HepG2 (cell line): ENCODE data around the gene MDM4. TPM values are rescaled to one million over a fixed set of nuclear protein-coding genes. Genes with fewer than 3 reads are reported as not detected.

Experiments used
- ATAC-seq: fragments of 200-7000 bp; cut with Tn5 transposase; 3 replicates; pipeline ENCODE4 v1.9.1; 2020; ENCODE audit warnings: mild to moderate bottlenecking, moderate library complexity
- BruUV-seq: library from RNA; stranded (reverse); fragments of 400-500 nt; replicated peaks from 2 replicates; lab custom pipeline; 2021; lab: Mats Ljungman, UMichigan
- CTCF ChIA-PET: fragments of 300-600 bp; formaldehyde crosslinking; extraction: SDS; loops from one replicate; lab custom pipeline; 2021; ENCODE audit warnings: low total read pairs, inconsistent platforms, low intra/inter-chr PET ratio; lab: Yijun Ruan, JAX
- POLR2A ChIA-PET: fragments of 350-600 bp; sonication (Branson Sonifier 250); formaldehyde crosslinking; loops from one replicate; lab custom pipeline; 2020; ENCODE audit warnings: antibody characterized with exemption, inconsistent platforms; lab: Yijun Ruan, JAX
- DNase-seq: peaks from one replicate; pipeline ENCODE4 v3.0.0-alpha.2; 2015; ENCODE audit warnings: low spot score
- FAIRE-seq: peaks from 3 replicates; lab custom pipeline; 2011; peaks lifted over from hg19 to GRCh38; lab: Jason Lieb, UNC
- H2AFZ ChIP-seq: one replicate; pipeline ENCODE4 v1.6.1; 2011; ENCODE audit warnings: low read length, inconsistent platforms
- H3K27ac ChIP-seq: fragments of 300-600 bp; 3 replicates; pipeline ENCODE4 v1.8.0; 2011; ENCODE audit warnings: mixed run types, mild to moderate bottlenecking, mixed read lengths, low read length, inconsistent platforms; ENCODE audit not compliant: insufficient read depth; ENCODE audit errors: extremely low read length
- H3K27me3 ChIP-seq, 2 experiments: fragments of 200-600 bp in 1 of 2; 2 replicates in 1 of 2; 3 replicates in 1 of 2; pipeline versions ENCODE4 v1.6.0 to v1.8.0; 2011; ENCODE audit warnings: low read length in 2 of 2, mild to moderate bottlenecking in 2 of 2, moderate library complexity in 2 of 2, inconsistent platforms in 1 of 2; ENCODE audit not compliant: insufficient read depth in 2 of 2, control insufficient read depth in 1 of 2
- H3K36me3 ChIP-seq, 2 experiments: fragments of 200-600 bp in 1 of 2; replicated peaks in 1 of 2; 2 replicates in 1 of 2; 3 replicates in 1 of 2; pipeline versions ENCODE4 v1.5.1 to v1.8.0; 2011; ENCODE audit warnings: low read length in 2 of 2, inconsistent platforms in 1 of 2; ENCODE audit not compliant: insufficient read depth in 2 of 2, control insufficient read depth in 1 of 2
- H3K4me1 ChIP-seq: 2 replicates; pipeline ENCODE4 v1.5.1; 2012; ENCODE audit warnings: low read length, inconsistent platforms; ENCODE audit not compliant: insufficient read depth
- H3K4me2 ChIP-seq: 2 replicates; pipeline ENCODE4 v1.6.0; 2011; ENCODE audit warnings: low read depth, low read length, inconsistent platforms
- H3K4me3 ChIP-seq, 3 experiments: fragments of 200-600 bp in 1 of 3; sonication (generic), shearing (Covaris generic) in 1 of 3; replicated peaks in 1 of 3; 2 replicates each; pipeline ENCODE4 v1.5.1; 2011 to 2016; ENCODE audit warnings: low read length in 3 of 3, inconsistent platforms in 2 of 3, low read depth in 2 of 3, mild to moderate bottlenecking in 2 of 3, control low read depth in 1 of 3, mixed read lengths in 1 of 3; ENCODE audit not compliant: insufficient read depth in 1 of 3
- H3K79me2 ChIP-seq: one replicate; pipeline ENCODE4 v1.6.1; 2011; ENCODE audit warnings: low read length, inconsistent platforms; ENCODE audit not compliant: insufficient read depth
- H3K9ac ChIP-seq: 2 replicates; pipeline ENCODE4 v1.6.0; 2011; ENCODE audit warnings: mild to moderate bottlenecking, low read depth, low read length, inconsistent platforms; ENCODE audit not compliant: insufficient read depth
- H3K9me3 ChIP-seq: 2 replicates; pipeline ENCODE4 v1.5.1; 2012; ENCODE audit warnings: mild to moderate bottlenecking, low read length
- H4K20me1 ChIP-seq: 2 replicates; pipeline ENCODE4 v1.6.0; 2011; ENCODE audit warnings: inconsistent platforms, mild to moderate bottlenecking, low read length, moderate library complexity; ENCODE audit not compliant: insufficient read depth
- FOXM1 ChIP-seq: sonication (generic); formaldehyde crosslinking; IDR thresholded peaks from 2 replicates; pipeline ENCODE4 v1.5.0; 2020; ENCODE audit warnings: missing genetic modification reagents
- HNRNPK ChIP-seq: fragments of 200-400 bp; formaldehyde crosslinking; IDR thresholded peaks from 2 replicates; pipeline ENCODE4 v1.6.1; 2018; ENCODE audit warnings: low read length, low read depth, moderate library complexity, mild to moderate bottlenecking; ENCODE audit not compliant: poor library complexity, severe bottlenecking
- TEAD3 ChIP-seq: optimal IDR thresholded peaks from 2 replicates; pipeline ENCODE3; 2016; ENCODE audit warnings: borderline replicate concordance
- TFE3 ChIP-seq: IDR thresholded peaks from 2 replicates; pipeline ENCODE4 v1.6.1; 2016
- ZNF850 ChIP-seq: sonication (generic); formaldehyde crosslinking; conservative IDR thresholded peaks from 2 replicates; pipeline ENCODE4 v1.9.0; 2021; ENCODE audit warnings: mild to moderate bottlenecking, missing genetic modification reagents
- WGBS: methylation state at CpG from one replicate; pipeline ENCODE4 v1.1.6; 2017; ENCODE audit warnings: low lambda C conversion rate; 5-methylcytosine and 5-hydroxymethylcytosine counted together
- in situ Hi-C: cut with HindIII; loops from 2 replicates; pipeline ENCODE4 v1.10.0; 2017; ENCODE audit warnings: low pct_unique_long_range_greater_than_20kb; ENCODE audit not compliant: extremely low pct_ligation_motif_present
- intact Hi-C: fragments of 100-400 bp; cut with micrococcal nuclease; formaldehyde crosslinking; loops from one replicate; pipeline ENCODE4 v1.10.0; 2022; ENCODE audit not compliant: unreplicated experiment
- polyA plus RNA-seq, 8 experiments: library from polyadenylated mRNA; depleted of rRNA in 3 of 8; stranded (reverse) in 7 of 8; unstranded in 1 of 8; fragments of >200 nt; fragmentation: Illumina TruSeq in 4 of 8; extraction: Trizol in 4 of 8; gene quantifications; 2 replicates each; pipeline versions ENCODE4 v1.2.1 to v1.2.3, GENCODE V29; 2011 to 2016; ENCODE audit warnings: low read depth in 4 of 8, missing spikeins in 1 of 8, mixed read lengths in 1 of 8; ENCODE audit not compliant: insufficient read depth in 1 of 8
- total RNA-seq, 5 experiments: library from RNA; depleted of rRNA; stranded (reverse); fragments of >200 nt; fragmentation: Illumina TruSeq; extraction: Trizol; gene quantifications; 2 replicates each; pipeline ENCODE4 v1.2.3, GENCODE V29; 2016; ENCODE audit warnings: low read depth in 1 of 5
- TF ChIP-seq, protein P1 (sequence below): sonication (generic); formaldehyde crosslinking; IDR thresholded peaks from 2 replicates; pipeline ENCODE4 v1.4.0; 2020; ENCODE audit warnings: missing genetic modification reagents
- TF ChIP-seq, protein P2 (sequence below): sonication (generic); formaldehyde crosslinking; IDR thresholded peaks from 2 replicates; pipeline ENCODE4 v1.4.0; 2020; ENCODE audit warnings: mild to moderate bottlenecking, missing genetic modification reagents

Gene MDM4
- total and polyA plus RNA-seq, 2 of the 13 experiments (the other 11 are each of a cell fraction or from before 2014, with no cell fraction given): 14.9 to 19.0 TPM

DNA sequence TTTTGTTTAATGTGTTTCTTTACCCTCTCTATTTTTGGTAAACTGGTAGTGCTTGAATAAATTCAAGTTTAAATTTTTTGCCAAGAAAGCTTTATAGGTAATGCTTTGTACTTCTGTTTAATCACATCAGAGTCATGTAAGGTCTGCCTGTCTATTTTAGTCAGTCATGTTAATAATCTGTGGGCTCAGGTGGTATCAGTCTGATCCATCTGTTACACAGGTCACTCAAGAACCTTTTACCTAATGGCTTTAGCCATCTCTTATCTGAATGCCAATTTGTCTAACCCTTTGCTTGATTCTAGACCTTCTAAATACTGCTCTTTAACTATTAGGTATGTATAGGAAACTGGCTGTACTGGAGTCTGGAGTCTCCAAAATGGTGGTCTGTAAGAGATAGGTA lies 16.6 kb downstream of the MDM4 start (continued):
- TF ChIP-seq, protein P1, sequence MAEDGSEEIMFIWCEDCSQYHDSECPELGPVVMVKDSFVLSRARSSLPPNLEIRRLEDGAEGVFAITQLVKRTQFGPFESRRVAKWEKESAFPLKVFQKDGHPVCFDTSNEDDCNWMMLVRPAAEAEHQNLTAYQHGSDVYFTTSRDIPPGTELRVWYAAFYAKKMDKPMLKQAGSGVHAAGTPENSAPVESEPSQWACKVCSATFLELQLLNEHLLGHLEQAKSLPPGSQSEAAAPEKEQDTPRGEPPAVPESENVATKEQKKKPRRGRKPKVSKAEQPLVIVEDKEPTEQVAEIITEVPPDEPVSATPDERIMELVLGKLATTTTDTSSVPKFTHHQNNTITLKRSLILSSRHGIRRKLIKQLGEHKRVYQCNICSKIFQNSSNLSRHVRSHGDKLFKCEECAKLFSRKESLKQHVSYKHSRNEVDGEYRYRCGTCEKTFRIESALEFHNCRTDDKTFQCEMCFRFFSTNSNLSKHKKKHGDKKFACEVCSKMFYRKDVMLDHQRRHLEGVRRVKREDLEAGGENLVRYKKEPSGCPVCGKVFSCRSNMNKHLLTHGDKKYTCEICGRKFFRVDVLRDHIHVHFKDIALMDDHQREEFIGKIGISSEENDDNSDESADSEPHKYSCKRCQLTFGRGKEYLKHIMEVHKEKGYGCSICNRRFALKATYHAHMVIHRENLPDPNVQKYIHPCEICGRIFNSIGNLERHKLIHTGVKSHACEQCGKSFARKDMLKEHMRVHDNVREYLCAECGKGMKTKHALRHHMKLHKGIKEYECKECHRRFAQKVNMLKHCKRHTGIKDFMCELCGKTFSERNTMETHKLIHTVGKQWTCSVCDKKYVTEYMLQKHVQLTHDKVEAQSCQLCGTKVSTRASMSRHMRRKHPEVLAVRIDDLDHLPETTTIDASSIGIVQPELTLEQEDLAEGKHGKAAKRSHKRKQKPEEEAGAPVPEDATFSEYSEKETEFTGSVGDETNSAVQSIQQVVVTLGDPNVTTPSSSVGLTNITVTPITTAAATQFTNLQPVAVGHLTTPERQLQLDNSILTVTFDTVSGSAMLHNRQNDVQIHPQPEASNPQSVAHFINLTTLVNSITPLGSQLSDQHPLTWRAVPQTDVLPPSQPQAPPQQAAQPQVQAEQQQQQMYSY (CRISPR knock-in tag): no peak

DNA sequence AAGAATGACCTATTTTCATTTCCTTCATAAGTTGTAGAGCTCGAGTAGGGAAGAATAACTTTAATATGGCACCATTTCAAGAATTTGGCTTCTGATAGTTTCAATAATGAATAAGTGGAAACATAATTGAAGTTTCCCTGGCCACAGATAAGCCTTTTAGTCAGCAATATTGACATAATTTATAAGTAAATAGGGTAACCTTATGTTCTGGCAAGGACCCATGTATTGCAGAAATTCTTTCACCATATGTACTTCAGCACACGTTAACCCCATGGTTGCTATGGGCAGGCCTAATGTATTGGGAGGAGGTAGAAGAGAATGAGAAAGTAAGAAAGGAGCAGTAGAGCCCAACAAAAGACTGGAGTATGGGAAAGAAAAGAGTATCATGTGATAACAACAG lies 25.4 kb downstream of the MDM4 start:
- Histone ChIP-seq H2AFZ (no peak overlapping the region), H3K4me1 (no peaks in the 10 kb centered on the region), H3K9ac (no peak overlapping the region), H3K79me2 (no peaks in the 10 kb centered on the region), H3K4me2 (no peak overlapping the region), H3K27me3 (no peaks in the 10 kb centered on the region; a peak in 1 of 5 replicates), H3K27ac (no peak overlapping the region), H3K9me3 (no peaks in the 10 kb centered on the region), H3K4me3 (no peak overlapping the region), H3K36me3 (peaks cover 25 to 94% of the 10 kb centered on the region in 2 experiments), H4K20me1 (no peaks in the 10 kb centered on the region)
- ChIA-PET POLR2A (no interaction called here), CTCF (no interaction called here)
- FAIRE-seq (no peak), ATAC-seq (no peak), DNase-seq (no peak)
- intact Hi-C loops: no loop called here
- 97% methylated on average over 2 of the region's 2 CpGs for WGBS
- in situ Hi-C loops: no loop called here
- no TSS peak for BruUV-seq
- TF ChIP-seq TFE3 (CRISPR knock-in tag) (no peak), HNRNPK (no peak), TEAD3 (CRISPR knock-in tag) (no peak), ZNF850 (no peak), FOXM1 (CRISPR knock-in tag) (no peak)
- TF ChIP-seq, protein P2, sequence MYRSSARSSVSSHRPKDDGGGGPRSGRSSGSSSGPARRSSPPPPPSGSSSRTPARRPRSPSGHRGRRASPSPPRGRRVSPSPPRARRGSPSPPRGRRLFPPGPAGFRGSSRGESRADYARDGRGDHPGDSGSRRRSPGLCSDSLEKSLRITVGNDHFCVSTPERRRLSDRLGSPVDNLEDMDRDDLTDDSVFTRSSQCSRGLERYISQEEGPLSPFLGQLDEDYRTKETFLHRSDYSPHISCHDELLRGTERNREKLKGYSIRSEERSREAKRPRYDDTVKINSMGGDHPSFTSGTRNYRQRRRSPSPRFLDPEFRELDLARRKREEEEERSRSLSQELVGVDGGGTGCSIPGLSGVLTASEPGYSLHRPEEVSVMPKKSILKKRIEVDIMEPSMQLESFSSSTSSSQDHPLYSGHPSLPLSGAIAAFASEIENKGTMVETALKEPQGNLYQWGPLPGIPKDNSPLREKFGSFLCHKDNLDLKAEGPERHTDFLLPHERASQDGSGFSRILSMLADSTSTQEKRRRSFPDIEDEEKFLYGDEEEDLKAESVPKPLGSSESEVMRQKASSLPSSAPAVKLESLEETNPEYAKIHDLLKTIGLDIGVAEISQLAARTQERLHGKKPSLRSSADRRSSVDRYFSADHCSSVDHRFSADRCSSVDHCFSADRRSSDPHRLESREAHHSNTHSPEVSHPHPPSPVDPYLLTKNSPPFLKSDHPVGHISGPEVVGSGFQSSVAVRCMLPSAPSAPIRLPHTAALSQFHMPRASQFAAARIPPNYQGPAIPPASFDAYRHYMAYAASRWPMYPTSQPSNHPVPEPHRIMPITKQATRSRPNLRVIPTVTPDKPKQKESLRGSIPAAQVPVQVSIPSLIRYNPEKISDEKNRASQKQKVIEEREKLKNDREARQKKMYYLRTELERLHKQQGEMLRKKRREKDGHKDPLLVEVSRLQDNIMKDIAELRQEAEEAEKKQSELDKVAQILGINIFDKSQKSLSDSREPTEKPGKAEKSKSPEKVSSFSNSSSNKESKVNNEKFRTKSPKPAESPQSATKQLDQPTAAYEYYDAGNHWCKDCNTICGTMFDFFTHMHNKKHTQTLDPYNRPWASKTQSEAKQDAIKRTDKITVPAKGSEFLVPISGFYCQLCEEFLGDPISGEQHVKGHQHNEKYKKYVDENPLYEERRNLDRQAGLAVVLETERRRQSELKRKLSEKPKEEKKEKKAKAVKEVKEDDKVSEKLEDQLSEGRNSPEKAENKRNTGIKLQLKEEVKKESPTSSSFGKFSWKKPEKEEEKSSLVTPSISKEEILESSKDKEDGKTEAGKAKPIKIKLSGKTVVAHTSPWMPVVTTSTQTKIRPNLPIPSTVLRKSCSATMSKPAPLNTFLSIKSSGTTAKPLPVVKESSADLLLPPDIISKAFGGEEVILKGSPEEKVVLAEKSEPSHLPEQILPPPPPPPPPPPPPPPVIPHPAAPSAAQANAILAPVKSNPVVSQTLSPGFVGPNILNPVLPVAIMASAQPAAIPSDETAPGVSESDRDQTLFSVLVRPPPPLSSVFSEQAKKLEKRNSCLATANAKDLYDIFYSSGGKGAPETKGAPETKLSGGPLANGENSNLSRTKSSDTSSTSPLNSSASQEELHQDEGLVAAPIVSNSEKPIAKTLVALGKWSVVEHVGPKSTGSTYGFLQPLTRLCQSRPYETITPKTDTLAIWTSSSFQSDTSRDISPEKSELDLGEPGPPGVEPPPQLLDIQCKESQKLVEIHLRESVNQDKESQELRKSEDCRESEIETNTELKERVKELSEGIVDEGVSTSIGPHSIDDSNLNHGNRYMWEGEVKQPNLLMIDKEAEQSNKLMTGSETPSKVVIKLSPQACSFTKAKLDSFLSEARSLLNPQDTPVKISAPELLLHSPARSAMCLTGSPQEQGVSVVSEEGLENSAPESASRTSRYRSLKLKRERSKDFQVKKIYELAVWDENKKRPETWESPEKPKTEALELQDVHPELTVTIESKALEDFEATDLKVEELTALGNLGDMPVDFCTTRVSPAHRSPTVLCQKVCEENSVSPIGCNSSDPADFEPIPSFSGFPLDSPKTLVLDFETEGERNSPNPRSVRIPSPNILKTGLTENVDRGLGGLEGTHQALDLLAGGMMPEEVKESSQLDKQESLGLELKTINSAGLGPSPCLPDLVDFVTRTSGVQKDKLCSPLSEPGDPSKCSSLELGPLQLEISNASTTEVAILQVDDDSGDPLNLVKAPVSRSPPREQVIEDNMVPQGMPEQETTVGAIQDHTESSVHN (CRISPR knock-in tag): no peak
